ENCODE results near the gene TAGAP.
"Not testable (repeated sequence)": the region's sequence is repeated elsewhere in the genome, so short reads cannot be mapped to it uniquely, and the experiment has no call there.

The TAGAP gene

GRCh38 chr6:159043947-159044346 is 844 bp downstream of the TAGAP start:
- no peak for DNase-seq (ENCODE audit: low spot score)

- DNase-seq (ENCODE audit: low spot score) = no peak
These were observed 1.5 kb downstream of the TAGAP start for GRCh38 chr6:159043251-159043650.

GRCh38 chr6:159042826-159043181 is 2.0 kb downstream of the TAGAP start:
- no peak for DNase-seq (ENCODE audit: low spot score)

- DNase-seq (ENCODE audit: low spot score) = peak; percentile 82
These were observed 2.6 kb downstream of the TAGAP start for GRCh38 chr6:159042003-159042825.

- no peak for DNase-seq (ENCODE audit: low spot score)
These were observed 3.6 kb downstream of the TAGAP start for GRCh38 chr6:159041181-159041580.

GRCh38 chr6:159039885-159040258 is 4.9 kb downstream of the TAGAP start:
- no peak for DNase-seq (ENCODE audit: low spot score)

- DNase-seq (ENCODE audit: low spot score) = no peak
These were observed 5.6 kb downstream of the TAGAP start for GRCh38 chr6:159038914-159039884.

- not testable (repeated sequence) for DNase-seq (ENCODE audit: low spot score)
These were observed 6.5 kb downstream of the TAGAP start for GRCh38 chr6:159038318-159038717.

GRCh38 chr6:159037756-159038290 is 7.0 kb downstream of the TAGAP start:
- DNase-seq (ENCODE audit: low spot score) = no peak

GRCh38 chr6:159036673-159037072 is 8.1 kb downstream of the TAGAP start:
- DNase-seq (ENCODE audit: low spot score) = no peak

- no peak for DNase-seq (ENCODE audit: low spot score)
These were observed 8.9 kb downstream of the TAGAP start for GRCh38 chr6:159035891-159036290.

- no peak for DNase-seq (ENCODE audit: low spot score)
These were observed 11.4 kb downstream of the TAGAP start for GRCh38 chr6:159033160-159034049.

- DNase-seq (ENCODE audit: low spot score) = no peak
These were observed 12.9 kb downstream of the TAGAP start for GRCh38 chr6:159031846-159032245.

GRCh38 chr6:159030168-159030567 is 14.6 kb downstream of the TAGAP start:
- DNase-seq (ENCODE audit: low spot score) = no peak

- DNase-seq (ENCODE audit: low spot score) = not testable (repeated sequence)
These were observed 19.6 kb downstream of the TAGAP start for GRCh38 chr6:159025224-159025623.

GRCh38 chr6:159023893-159024292 is 20.9 kb downstream of the TAGAP start:
- DNase-seq (ENCODE audit: low spot score) = no peak

GRCh38 chr6:159020011-159020410 is 24.8 kb downstream of the TAGAP start:
- DNase-seq (ENCODE audit: low spot score) = no peak

- DNase-seq (ENCODE audit: low spot score) = no peak
These were observed 26.8 kb downstream of the TAGAP start for GRCh38 chr6:159017757-159018559.

- DNase-seq (ENCODE audit: low spot score) = no peak
These were observed 30.4 kb downstream of the TAGAP start for GRCh38 chr6:159014406-159014805.

GRCh38 chr6:159013229-159013628 is 31.6 kb downstream of the TAGAP start:
- no peak for DNase-seq (ENCODE audit: low spot score)

- DNase-seq (ENCODE audit: low spot score) = no peak
These were observed 32.6 kb downstream of the TAGAP start for GRCh38 chr6:159012201-159012600.

All from HuH-7 (cell line).